ENCODE measurements around the gene BUD23.

DNA sequence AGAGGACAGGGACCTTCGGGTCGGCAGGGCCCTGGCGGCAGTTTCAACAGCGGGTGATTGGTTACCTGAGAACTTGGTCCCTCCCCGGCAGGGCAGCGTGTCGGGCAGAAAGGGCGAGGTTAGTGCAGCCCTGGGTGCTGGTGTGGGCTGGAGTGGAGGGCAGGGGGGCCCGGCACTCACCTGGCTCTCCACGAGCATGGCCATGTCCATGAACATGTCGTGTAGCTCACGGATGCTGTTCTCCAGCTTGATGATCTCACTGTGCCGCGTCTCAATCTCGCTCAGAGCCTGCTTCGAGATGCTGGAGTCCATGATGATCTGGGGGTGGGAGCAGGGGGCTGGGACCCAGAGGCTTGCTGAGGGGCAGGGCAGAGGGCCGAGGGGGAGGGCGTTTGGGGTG is 19.3 kb downstream of the BUD23 start:
- TF ChIP-seq, protein P1, sequence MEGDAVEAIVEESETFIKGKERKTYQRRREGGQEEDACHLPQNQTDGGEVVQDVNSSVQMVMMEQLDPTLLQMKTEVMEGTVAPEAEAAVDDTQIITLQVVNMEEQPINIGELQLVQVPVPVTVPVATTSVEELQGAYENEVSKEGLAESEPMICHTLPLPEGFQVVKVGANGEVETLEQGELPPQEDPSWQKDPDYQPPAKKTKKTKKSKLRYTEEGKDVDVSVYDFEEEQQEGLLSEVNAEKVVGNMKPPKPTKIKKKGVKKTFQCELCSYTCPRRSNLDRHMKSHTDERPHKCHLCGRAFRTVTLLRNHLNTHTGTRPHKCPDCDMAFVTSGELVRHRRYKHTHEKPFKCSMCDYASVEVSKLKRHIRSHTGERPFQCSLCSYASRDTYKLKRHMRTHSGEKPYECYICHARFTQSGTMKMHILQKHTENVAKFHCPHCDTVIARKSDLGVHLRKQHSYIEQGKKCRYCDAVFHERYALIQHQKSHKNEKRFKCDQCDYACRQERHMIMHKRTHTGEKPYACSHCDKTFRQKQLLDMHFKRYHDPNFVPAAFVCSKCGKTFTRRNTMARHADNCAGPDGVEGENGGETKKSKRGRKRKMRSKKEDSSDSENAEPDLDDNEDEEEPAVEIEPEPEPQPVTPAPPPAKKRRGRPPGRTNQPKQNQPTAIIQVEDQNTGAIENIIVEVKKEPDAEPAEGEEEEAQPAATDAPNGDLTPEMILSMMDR (IDR thresholded peaks at IDR 0.05 in 2 of 3, conservative IDR thresholded peaks at IDR 0.05 in 1 of 3; ENCODE audit: borderline replicate concordance in 1 of 3, insufficient read depth in 1 of 3, low read depth in 2 of 3, low read length in 2 of 3), result no peak
- no peak for TF ChIP-seq ZNF274 (IDR thresholded peaks at IDR 0.05; ENCODE audit: low read depth, low read length)
- no peak; the same call in 1 of the 2 replicates for TF ChIP-seq POLR2AphosphoS5 (IDR thresholded peaks at IDR 0.05; ENCODE audit: low read depth, low read length)
- TF ChIP-seq FOSL1 (IDR thresholded peaks at IDR 0.05; ENCODE audit: low read depth), result no peak
- TF ChIP-seq SIN3A (IDR thresholded peaks at IDR 0.05; ENCODE audit: low read depth), result no peak
- no peak for TF ChIP-seq POLR2A (IDR thresholded peaks at IDR 0.05; ENCODE audit: borderline replicate concordance, extremely low read depth, insufficient read depth, insufficient read length)
- TF ChIP-seq YY1 (IDR thresholded peaks at IDR 0.05; ENCODE audit: extremely low read depth, insufficient replicate concordance, low read depth, low read length), result no peak
- TF ChIP-seq EZH2 (IDR thresholded peaks at IDR 0.05), result no peak
- no peak for TF ChIP-seq EZH2phosphoT487 (IDR thresholded peaks at IDR 0.05; ENCODE audit: borderline replicate concordance)
- no peak for TF ChIP-seq CBX3 (IDR thresholded peaks at IDR 0.05; ENCODE audit: low read depth)
- no peak for TF ChIP-seq TCF7L2 (IDR thresholded peaks at IDR 0.05; ENCODE audit: borderline replicate concordance, extremely low read depth, insufficient read depth, insufficient read length)
- TF ChIP-seq JUND (IDR thresholded peaks at IDR 0.05), result no peak
- TF ChIP-seq ELF1 (IDR thresholded peaks at IDR 0.05; ENCODE audit: borderline replicate concordance, low read depth), result no peak
